Subcutaneous abdominal adipose tissue (tissue), 5 donors: ENCODE data around the gene ZC2HC1B.
"Not testable (repeated sequence)": the region's sequence is repeated elsewhere in the genome, so short reads cannot be mapped to it uniquely, and the experiment has no call there.

Experiments used
- H3K27ac ChIP-seq: one replicate; pipeline ENCODE4 v1.7.0; 2013; ENCODE audit warnings: low read depth, mild to moderate bottlenecking, inconsistent platforms, low read length, moderate library complexity
- H3K27me3 ChIP-seq, 5 donors: one replicate each; pipeline ENCODE4 v1.7.0; 2013; ENCODE audit warnings: low read length in 5 of 5, inconsistent platforms in 1 of 5; ENCODE audit not compliant: control insufficient read depth in 5 of 5, insufficient read depth in 4 of 5
- H3K36me3 ChIP-seq, 5 donors: one replicate each; pipeline ENCODE4 v1.7.0; 2013; ENCODE audit warnings: low read length in 5 of 5; ENCODE audit not compliant: control insufficient read depth in 5 of 5, insufficient read depth in 5 of 5
- H3K4me1 ChIP-seq, 5 donors: one replicate each; pipeline ENCODE4 v1.7.0; 2013; ENCODE audit warnings: low read length in 5 of 5, mild to moderate bottlenecking in 3 of 5, moderate library complexity in 1 of 5; ENCODE audit not compliant: control insufficient read depth in 5 of 5, insufficient read depth in 5 of 5
- H3K4me3 ChIP-seq, 5 donors: one replicate each; pipeline ENCODE4 v1.7.0; 2013; ENCODE audit warnings: low read length in 5 of 5, low read depth in 1 of 5
- H3K9ac ChIP-seq, 5 donors: one replicate each; pipeline ENCODE4 v1.7.0; 2013; ENCODE audit warnings: low read length in 5 of 5, mild to moderate bottlenecking in 4 of 5, moderate library complexity in 3 of 5
- H3K9me3 ChIP-seq, 5 donors: one replicate each; pipeline ENCODE4 v1.7.0; 2013; ENCODE audit warnings: low read length in 5 of 5; ENCODE audit not compliant: control insufficient read depth in 5 of 5
- donor health status: healthy.
- donor health status: healthy.
- donor health status: healthy.
- donor health status: healthy.
- donor health status: healthy.

Gene ZC2HC1B

DNA sequence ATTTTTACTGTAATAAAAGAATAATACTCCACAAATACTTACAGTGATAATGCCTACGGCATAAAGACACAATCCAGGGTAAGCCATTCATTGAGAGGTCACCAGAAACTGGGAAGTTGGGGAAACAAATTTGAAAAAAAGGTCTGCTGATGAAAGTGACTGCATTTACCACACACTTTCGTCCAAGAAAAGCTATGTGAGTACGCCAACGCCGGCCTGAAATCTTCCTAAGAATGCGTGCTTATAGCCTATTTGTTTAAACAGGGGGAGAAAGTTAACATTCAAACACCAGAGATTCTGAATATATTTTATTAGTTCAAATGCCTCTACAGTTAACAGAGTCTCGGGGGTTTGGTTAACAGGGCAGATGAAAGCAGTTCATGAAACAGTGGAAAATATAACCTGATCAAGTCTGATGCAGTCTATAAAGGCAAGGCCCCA lies 21.8 kb upstream of the ZC2HC1B start:
- Histone ChIP-seq H3K9me3 (no peaks in the 10 kb centered on the region), H3K9ac (peak overlapping the region; percentile 94 to 99 (median 99)), H3K27me3 (no peaks in the 10 kb centered on the region), H3K4me1 (peaks cover 0 to 28% (median 24%) of the 10 kb centered on the region in 5 donors), H3K36me3 (peaks cover 15 to 28% (median 21%) of the 10 kb centered on the region in 5 donors), H3K4me3 (peak overlapping the region; percentile 80 to 97 (median 90)), H3K27ac (peak overlapping the region; percentile 95)

DNA sequence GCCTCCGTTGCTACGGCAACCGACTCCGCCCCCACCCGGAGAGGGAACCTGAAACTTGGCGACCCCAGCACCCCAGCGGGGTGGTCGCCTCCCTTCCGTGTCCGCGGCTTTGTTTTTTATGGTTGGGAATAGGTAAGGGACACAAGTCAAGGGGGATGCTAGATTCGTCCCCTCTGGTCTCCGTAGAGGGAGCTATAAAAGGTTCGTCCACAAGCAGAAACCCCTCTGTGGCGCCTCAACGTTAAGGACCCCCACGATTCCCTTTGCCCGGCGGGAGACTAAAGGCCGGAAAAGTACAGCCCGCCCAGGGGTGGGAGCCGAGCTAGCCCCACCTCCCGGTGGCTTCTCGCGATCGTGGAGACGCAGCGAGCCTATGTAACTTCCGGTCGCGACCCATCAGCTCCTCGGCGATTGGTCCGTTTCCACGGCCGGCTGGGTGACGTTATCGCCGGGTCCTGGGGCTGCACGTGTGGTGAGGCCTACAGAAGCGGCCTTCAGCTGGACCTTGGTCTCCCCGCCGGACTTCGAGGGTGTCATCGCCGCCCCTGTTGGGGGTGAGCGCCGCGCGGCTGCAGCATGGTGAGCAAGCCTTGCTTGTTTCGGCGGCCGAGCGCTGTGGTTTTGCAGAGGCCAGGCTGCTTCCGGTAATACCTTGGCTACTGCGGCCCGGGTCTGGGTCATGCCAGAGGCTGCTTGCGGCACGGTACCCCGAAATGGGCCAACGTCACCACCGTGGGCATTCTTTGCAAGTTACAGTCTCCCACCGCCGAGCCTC lies 21.2 kb upstream of the ZC2HC1B start, which contains the start of gene LTV1:
Gene LTV1 (plus strand): TSS at position 437 of the 775 bp plus-strand sequence. CDS start 140 bp downstream, at position 577.
- H3K36me3 ChIP-seq: peaks cover 20 to 34% (median 26%) of the 10 kb centered on the region in 5 donors
- peak within 1 kb of the TSS; percentile 94 to 99 (median 99) for H3K9ac ChIP-seq
- peaks cover 0 to 28% (median 24%) of the 10 kb centered on the region in 5 donors for H3K4me1 ChIP-seq
- peak within 1 kb of the TSS; percentile 89 to 97 (median 91) for H3K4me3 ChIP-seq
- peak within 1 kb of the TSS; percentile 95 for H3K27ac ChIP-seq
- no peaks in the 10 kb centered on the region for H3K27me3 ChIP-seq
- H3K9me3 ChIP-seq: no peaks in the 10 kb centered on the region

DNA sequence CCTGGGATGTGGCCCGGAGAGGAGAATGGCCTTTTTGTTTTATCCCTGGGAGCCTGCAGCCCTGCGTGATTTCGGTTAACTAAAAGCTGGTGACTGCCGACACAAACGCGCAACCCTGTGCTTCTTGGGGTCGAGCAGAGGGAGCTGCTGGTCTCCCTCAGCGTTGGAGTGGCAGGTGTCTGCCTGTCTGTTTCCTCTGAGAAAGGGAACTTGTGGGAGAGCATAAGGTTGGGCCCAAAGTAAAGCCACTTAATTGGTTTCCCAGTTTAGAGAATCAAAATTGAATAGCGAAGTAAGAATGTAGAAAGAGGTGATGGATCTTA lies 20.6 kb upstream of the ZC2HC1B start:
- Histone ChIP-seq H3K4me3 (peak overlapping the region; percentile 89 to 97 (median 91)), H3K27me3 (no peaks in the 10 kb centered on the region), H3K27ac (peak overlapping the region; percentile 95), H3K9ac (peak overlapping the region; percentile 93 to 99 (median 98)), H3K36me3 (peaks cover 23 to 39% (median 31%) of the 10 kb centered on the region in 5 donors), H3K9me3 (no peaks in the 10 kb centered on the region), H3K4me1 (peaks cover 0 to 28% (median 24%) of the 10 kb centered on the region in 5 donors)

DNA sequence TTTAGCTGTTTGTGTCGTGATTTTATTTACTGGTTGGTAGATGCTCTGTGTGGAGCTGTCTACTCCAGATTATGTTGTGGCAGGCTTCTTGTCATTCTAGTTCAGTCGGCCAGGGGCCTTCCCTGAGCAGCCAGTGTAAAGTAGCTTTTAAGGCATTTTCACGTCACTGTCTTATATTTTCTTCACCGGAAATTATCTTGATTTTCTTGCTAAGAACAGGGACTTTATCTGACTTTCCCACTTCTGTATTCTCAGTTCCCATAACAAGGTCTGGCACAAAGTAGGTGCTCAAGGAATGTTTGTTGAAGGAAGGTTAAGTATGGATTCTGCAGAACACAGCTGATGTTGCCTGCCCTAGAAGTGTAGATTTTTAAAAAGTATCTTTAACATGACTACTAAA lies 20.3 kb upstream of the ZC2HC1B start:
- peaks cover 26 to 43% (median 35%) of the 10 kb centered on the region in 5 donors for H3K36me3 ChIP-seq
- H3K4me3 ChIP-seq: peak overlapping the region; percentile 89 to 97 (median 91)
- H3K4me1 ChIP-seq: peaks cover 0 to 28% (median 25%) of the 10 kb centered on the region in 5 donors
- peak overlapping the region; percentile 93 to 99 (median 98) for H3K9ac ChIP-seq
- H3K9me3 ChIP-seq: no peaks in the 10 kb centered on the region
- H3K27me3 ChIP-seq: no peaks in the 10 kb centered on the region
- peak overlapping the region; percentile 95 for H3K27ac ChIP-seq

DNA sequence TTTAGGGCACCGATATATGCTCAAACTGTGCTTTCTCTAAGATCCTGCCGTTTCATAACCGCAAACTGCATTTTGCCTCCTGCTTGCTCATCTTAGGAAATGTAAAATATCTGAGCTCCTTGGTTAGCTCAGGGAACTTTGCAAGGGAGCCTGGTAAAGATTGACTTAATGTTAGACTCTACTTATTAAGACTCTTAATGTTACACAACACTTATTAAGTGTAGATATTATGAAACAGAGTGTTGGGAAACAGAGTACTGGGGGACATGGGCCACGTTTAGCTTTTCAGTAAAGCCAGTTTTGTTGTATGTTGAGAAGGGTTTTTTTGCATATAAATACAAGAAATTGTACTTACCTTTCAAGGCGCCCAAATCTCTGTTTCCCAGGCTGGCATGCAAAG lies 19.2 kb upstream of the ZC2HC1B start:
- no peaks in the 10 kb centered on the region for H3K27me3 ChIP-seq
- peaks cover 36 to 53% (median 44%) of the 10 kb centered on the region in 5 donors for H3K36me3 ChIP-seq
- peaks cover 0 to 28% (median 25%) of the 10 kb centered on the region in 5 donors for H3K4me1 ChIP-seq
- H3K4me3 ChIP-seq: no peak overlapping the region
- H3K9me3 ChIP-seq: no peaks in the 10 kb centered on the region
- H3K9ac ChIP-seq: peak overlapping the region in 2 of 5 donors; percentile 46 to 98
- peak overlapping the region; percentile 13 for H3K27ac ChIP-seq

DNA sequence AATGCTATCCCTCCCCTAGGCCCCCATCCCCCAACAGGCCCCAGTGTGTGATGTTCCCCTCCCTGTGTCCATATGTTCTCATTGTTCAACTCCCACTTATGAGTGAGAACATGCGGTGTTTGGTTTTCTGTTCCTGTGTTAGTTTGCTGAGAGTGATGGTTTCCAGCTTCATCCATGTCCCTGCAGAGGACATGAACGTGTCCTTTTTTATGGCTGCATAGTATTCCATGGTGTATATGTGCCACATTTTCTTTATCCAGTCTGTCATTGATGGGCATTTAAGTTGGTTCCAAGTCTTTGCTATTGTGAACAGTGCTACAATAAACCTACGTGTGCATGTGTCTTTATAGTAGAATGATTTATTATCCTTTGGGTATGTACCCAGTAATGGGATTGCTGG lies 12.6 kb upstream of the ZC2HC1B start:
- not testable (repeated sequence) for H3K4me1 ChIP-seq, H3K9ac ChIP-seq, H3K4me3 ChIP-seq, H3K27ac ChIP-seq, H3K27me3 ChIP-seq, H3K9me3 ChIP-seq
- H3K36me3 ChIP-seq: peaks cover 39 to 69% (median 61%) of the 10 kb centered on the region in 5 donors

DNA sequence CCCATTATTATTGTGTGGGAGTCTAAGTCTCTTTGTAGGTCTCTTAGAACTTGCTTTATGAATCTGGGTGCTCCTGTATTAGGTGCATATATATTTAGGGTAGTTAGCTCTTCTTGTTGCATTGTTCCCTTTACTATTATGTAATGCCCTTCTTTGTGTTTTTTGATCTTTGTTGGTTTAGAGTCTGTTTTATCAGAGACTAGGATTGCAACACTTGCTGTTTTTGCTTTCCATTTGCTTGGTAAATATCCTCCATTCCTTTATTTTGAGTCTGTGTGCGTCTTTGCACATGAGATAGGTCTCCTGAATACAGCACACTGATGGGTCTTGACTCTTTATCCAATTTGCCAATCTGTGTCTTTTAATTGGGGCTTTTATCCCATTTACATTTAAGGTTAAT lies 9.2 kb upstream of the ZC2HC1B start:
- H3K36me3 ChIP-seq: peaks cover 44 to 69% (median 62%) of the 10 kb centered on the region in 5 donors
- not testable (repeated sequence) for H3K27ac ChIP-seq, H3K4me1 ChIP-seq, H3K9me3 ChIP-seq, H3K4me3 ChIP-seq, H3K9ac ChIP-seq, H3K27me3 ChIP-seq

DNA sequence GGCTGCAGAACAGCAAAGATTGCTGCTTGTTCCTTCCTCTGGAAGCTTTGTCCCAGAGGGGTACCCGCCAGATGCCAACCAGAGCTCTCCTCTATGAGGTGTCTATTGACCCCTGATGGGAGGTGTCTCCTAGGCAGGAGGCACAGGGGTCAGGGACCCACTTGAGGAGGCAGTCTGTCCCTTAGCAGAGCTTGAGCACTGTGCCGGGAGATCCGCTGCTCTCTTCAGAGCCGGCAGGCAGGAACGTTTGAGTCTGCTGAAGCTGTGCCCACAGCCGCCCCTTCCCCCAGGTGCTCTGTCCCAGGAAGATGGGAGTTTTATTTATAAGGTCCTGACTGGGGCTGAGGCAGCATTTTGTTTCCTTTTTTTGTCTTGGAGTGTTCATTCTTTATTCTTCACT lies 7.5 kb upstream of the ZC2HC1B start:
- not testable (repeated sequence) for H3K4me3 ChIP-seq, H3K9me3 ChIP-seq, H3K4me1 ChIP-seq, H3K9ac ChIP-seq, H3K27me3 ChIP-seq, H3K27ac ChIP-seq
- peaks cover 45 to 71% (median 55%) of the 10 kb centered on the region in 5 donors for H3K36me3 ChIP-seq

DNA sequence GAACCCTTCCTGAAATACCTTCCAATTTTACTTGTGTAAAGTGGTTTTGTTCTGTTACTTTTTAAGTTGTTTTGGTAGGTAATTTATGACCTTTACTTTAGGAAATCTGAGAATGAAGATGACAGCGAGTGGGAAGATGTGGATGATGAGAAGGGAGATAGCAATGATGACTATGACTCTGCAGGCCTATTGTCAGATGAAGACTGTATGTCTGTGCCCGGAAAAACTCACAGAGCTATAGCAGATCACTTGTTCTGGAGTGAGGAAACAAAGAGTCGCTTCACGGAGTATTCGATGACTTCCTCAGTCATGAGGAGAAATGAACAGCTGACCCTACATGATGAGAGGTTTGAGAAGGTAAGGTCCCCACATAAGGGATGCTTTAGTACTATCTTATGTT lies 6.6 kb upstream of the ZC2HC1B start:
- Histone ChIP-seq H3K4me1 (no peaks in the 10 kb centered on the region), H3K27ac (no peak overlapping the region), H3K9ac (no peak overlapping the region), H3K36me3 (peaks cover 49 to 75% (median 58%) of the 10 kb centered on the region in 5 donors), H3K9me3 (peaks cover 0 to 6% (median 0%) of the 10 kb centered on the region in 5 donors), H3K27me3 (no peaks in the 10 kb centered on the region), H3K4me3 (no peak overlapping the region)

DNA sequence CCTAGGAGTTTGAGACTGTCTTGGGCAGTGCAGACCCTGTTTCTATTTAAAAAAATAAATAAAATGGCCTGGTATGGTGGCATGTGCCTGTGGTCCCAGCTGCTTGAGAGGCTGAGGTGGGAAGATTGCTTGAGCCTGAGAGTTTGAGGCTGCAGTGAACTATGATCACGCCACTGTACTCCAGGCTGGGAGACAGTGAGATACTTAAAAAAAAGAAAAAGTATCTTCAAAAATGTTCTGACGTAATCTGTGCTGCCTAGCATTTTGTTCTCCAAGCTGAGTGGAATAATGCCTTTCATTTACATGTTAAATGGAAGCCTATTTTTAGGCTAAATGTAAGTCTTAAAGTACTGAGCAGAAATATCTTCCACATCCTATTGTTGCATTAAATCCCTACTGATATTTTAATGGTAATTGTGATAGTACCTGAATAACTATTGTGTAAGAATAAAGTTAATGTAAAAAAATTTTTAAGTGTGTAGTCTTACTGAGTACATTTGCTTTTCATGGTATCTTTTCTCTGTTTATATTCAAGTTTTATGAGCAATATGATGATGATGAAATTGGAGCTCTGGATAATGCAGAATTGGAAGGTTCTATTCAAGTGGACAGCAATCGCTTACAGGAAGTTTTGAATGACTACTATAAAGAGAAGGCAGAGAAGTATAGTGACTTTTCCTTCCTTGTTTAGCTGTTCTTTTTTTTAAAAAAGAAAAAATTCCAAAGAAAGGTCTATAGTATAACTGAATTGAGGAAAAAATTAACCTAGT lies 4.2 kb upstream of the ZC2HC1B start:
- Histone ChIP-seq H3K9me3 (peaks cover 0 to 3% (median 0%) of the 10 kb centered on the region in 5 donors), H3K4me1 (no peaks in the 10 kb centered on the region), H3K4me3 (no peak overlapping the region), H3K9ac (no peak overlapping the region), H3K36me3 (peaks cover 61 to 92% (median 75%) of the 10 kb centered on the region in 5 donors), H3K27me3 (no peaks in the 10 kb centered on the region), H3K27ac (no peak overlapping the region)
